GM13976 (cell line): Measurements from ENCODE around the gene SMAD7.

Source experiments
- DNase-seq: peaks from one replicate; pipeline ENCODE4 v3.0.0; 2012; ENCODE audit warnings: low spot score
- in situ Hi-C: fragments of 300-500 bp; cut with MboI; formaldehyde crosslinking; loops from one replicate; pipeline ENCODE4 v1.12.0; 2022; ENCODE audit warnings: low sequenced_read_pairs, mixed read lengths, inconsistent platforms; ENCODE audit not compliant: unreplicated experiment
- TF ChIP-seq, protein P1 (sequence below): IDR thresholded peaks from 2 replicates; pipeline ENCODE4 v1.5.1; 2012; ENCODE audit warnings: borderline replicate concordance, mild to moderate bottlenecking; ENCODE audit not compliant: insufficient read depth; ENCODE audit errors: extremely low read depth, missing control alignments, control extremely low read depth

SMAD7 gene

DNA sequence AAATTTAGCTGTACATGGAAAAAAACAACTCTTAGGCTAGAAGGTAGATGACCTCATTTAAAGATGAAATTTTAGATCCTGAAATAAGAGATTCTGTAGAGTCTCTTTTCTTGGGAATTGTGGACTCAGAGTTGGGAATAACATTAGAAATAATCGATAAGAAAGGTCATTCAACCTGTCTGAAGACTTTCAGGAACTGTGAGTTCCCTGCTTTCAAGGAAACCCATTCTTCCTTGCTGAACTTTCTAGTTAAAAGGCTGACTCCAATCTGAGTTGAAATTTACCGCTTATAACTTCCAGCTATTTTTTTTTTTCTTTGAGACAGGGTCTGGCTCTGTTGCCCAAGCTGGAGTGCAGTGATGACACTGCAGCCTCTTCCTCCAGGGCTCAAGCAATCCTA, 16.8 kb upstream of the SMAD7 start:
- no peak for DNase-seq
- TF ChIP-seq, protein P1, sequence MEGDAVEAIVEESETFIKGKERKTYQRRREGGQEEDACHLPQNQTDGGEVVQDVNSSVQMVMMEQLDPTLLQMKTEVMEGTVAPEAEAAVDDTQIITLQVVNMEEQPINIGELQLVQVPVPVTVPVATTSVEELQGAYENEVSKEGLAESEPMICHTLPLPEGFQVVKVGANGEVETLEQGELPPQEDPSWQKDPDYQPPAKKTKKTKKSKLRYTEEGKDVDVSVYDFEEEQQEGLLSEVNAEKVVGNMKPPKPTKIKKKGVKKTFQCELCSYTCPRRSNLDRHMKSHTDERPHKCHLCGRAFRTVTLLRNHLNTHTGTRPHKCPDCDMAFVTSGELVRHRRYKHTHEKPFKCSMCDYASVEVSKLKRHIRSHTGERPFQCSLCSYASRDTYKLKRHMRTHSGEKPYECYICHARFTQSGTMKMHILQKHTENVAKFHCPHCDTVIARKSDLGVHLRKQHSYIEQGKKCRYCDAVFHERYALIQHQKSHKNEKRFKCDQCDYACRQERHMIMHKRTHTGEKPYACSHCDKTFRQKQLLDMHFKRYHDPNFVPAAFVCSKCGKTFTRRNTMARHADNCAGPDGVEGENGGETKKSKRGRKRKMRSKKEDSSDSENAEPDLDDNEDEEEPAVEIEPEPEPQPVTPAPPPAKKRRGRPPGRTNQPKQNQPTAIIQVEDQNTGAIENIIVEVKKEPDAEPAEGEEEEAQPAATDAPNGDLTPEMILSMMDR: no peak
- in situ Hi-C loops: no loop called here

DNA sequence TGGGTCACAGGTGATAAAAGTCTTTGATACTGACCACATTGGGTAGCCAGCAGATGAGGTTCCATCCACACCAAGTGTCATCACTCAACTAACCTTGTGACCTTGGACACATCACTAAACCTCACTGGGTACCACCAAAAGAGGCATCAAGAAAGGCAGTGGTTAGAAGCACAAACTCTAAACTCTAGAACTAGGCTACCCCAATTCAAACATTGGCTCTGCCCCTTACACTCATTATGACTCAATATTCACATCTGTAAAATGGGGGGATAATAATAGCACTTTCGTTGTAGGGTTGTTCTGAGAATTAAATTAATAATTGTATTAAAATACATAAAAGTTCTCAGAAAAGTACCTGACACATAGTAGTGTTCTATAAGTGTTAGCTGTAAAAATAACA, 15.8 kb upstream of the SMAD7 start:
- no peak for DNase-seq
- in situ Hi-C loops: no loop called here
- TF ChIP-seq, protein P1: no peak

DNA sequence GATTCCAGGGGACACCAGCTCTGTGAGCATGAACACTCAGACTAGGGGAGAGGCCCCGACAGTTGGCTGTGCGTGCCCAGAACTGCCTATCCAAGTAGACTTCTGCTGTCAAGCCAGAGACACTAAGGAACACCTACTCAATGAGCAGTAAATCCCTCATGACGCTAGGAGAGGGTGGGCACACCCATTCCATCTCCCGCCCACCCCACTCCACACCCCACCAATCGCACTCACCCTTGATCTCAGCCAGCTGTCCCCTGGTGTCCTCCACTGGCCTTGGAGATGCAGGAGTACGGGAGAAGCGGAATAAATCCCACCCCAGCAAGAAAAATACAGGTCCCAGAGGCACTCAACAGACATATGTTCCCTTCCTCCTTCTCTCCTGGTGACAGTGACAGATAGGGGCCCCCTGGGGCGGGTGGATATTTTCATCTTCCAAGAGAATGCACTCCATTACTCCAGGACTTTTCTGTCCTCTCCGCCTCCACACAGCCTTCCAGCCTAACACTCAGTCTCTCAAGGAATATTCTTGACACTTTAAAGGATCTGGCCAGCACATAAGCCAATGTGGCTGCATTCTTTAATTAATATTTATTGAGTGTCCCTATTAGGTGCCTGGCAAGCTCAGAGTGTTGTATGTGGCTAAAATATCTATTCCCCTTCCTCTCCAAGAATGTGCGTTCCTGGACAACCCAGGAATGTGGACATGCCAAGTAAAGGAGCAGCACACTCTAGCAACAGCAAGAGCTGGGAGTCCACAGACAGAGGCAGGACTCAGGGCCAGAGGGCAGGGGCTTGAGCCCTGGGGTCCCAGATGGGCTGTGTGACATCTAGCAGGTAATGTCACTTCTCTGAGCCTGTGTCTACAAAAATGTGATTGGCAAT, 13.1 kb upstream of the SMAD7 start:
- TF ChIP-seq, protein P1: no peak
- in situ Hi-C loops: no loop called here
- DNase-seq: no peak

DNA sequence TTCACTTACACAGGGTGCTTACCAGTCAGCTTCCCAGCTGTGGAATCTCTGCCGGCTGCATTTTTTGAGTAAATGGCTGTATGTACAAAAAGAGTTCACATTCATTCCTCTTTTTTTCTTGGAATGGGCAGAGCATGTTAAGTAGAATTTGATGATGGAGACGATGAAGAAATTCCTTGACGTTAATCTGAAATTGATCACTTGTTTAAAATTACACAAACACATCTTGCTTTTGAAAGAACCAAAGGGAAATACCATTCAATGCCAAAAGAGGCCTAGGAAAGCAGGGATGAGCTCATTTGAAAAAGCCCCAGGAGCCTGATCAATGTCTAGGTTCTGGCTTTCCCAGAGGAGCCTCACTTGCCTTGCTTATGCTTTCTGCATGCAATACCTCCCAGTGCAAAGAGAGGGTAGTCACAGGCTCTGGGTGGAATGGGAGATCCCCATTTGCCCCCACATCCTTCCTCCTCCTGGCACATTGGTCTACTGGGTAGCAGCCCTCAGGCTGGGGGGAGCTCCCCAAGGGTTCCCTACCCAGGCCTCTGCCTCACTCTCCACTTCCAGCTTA, 12.3 kb upstream of the SMAD7 start:
- TF ChIP-seq, protein P1: no peak
- DNase-seq: no peak
- in situ Hi-C loops: no loop called here

DNA sequence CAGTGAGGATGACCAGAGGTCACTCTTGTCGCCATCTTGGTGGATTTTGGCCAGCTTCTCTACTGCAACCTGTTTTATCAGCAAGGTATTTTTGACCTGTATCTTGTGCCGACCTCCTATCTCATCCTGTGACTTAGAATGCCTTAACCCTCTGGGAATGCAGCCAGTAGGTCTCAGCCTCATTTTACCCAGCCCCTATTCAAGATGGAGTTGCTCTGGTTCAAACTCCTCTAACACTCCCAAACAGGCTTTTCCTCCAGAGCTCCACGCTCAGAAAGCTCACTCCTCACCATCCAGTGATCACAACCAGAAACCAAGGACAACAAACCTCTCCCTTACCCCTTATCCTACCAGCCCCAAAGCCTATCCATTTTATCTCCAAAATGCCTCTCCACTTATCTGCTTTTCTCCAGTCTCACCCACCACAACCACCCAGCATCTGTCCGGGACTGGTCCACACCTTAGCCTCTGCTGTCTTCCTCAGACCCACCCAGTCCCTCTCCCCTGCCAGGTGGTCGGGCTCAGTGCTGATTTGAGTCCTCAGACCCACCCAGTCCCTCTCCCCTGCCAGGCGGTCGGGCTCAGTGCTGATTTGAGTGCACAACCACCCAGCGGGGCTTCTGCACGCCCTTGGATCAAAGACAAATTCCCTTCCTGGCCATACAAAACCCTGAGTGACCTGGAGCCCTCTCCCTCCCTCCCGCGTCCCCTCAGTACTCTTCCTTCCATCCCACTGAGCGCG, 11.7 kb upstream of the SMAD7 start:
- TF ChIP-seq, protein P1: no peak
- DNase-seq: no peak
- in situ Hi-C loops: no loop called here

DNA sequence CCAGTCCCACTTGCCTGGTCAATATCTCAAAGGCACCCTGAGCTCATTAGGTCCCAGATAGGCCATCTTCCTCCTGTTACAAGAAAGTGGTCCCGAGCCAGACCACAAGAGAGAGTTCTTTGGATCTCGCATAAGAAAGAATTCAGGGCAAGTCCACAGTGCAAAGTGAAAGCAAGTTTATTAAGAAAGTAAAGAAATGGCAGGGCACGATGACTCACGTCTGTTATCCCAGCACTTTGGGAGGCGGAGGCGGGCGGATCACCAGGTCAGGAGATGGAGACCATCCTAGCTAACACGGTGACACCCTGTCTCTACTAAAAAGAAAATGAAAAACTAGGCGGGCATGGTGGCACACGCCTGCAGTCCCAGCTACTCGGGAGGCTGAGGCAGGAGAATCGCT, 10.8 kb upstream of the SMAD7 start:
- DNase-seq: no peak
- TF ChIP-seq, protein P1: no peak
- in situ Hi-C loops: no loop called here
